SIG-M5 treated with dmso at 0.1 percent for 504 hours (cell line): ENCODE measurements around the gene HPCAL1.
"Not testable (repeated sequence)": the region's sequence is repeated elsewhere in the genome, so short reads cannot be mapped to it uniquely, and the experiment has no call there.

Experiments used
- DNase-seq: peaks from one replicate; lab custom pipeline; 2025; ENCODE audit not compliant: unreplicated experiment; lab: John Stamatoyannopoulos, UW

Gene HPCAL1

DNA sequence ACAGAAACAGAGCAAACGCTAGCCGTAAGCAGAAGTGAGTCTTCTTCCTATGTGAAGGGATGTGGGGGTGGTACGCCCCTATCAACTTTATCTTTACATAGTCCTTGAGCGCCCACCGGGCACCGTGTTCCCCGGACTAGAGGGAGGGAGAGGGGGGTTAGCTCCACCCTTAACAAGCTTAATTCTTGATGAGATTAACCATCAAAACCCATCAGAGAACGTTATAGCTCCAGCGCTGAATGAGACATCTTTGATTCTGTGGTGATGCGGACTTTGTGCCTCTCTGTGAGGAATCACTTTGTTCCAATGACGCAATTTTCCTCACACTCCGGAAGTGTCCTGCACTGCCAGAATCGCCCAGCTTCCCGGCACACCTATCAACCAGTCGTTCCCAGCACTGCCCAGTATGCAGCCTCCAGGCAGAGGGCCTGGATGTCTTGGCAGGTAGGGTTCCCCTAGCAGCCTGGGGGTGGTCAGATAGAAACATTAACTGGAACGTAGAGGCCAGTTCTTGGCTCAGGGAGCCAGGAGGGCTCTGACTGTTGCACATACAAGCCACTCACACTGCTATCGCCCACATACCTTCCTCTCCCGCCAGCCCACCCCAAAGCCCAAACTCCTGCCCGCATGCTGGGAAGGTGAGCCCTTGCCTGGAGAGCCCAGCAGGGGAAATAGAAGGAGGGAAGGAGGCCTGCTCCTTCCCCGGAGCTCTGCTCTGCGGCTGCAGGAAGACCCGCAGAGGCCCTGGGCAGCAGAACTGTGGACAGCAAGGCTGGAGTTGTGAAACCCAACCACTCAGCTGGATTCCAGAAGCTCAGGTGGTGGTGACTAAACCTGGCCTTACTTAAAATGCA lies 147.4 kb downstream of the HPCAL1 start:
- no peak for DNase-seq

DNA sequence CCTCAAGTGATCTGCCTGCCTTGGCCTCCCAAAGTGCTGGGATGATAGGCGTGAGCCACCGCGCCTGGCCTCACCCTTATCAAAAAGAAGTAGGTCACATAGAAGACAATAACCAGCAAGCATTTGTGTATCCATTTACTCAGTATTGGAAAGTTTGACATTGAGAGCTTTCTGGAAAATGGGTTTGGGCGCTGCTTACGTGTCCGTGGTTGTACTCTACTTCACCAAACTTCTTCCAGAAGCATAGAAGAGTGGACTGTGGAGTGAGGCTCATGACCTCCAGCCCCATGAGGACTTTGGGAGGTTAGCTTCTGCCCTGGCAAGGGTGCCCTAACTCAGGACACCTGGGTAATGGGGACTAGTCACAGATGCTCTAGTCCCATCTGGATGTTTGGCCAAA lies 149.1 kb downstream of the HPCAL1 start:
- DNase-seq = no peak

DNA sequence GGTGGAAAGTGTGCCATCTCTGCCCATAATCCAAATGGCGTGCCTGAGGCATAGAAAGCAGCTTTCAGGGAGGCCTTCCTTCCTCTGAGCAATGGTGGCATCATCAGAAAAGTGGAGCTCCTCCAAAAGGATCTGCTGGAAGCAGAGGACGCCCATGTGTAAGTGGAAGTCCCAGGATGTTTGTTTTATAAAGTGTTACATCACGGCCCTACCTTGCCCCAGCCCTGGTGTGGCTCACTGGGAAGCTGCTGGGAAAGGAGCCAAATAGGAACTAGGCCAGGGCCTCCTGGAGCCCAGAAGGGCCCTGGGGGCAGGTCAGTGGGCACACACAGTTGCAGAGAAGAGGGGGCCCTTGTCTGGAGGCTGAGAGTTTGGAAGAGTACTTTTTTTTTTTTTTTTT lies 149.6 kb downstream of the HPCAL1 start:
- DNase-seq = peak; percentile 54

DNA sequence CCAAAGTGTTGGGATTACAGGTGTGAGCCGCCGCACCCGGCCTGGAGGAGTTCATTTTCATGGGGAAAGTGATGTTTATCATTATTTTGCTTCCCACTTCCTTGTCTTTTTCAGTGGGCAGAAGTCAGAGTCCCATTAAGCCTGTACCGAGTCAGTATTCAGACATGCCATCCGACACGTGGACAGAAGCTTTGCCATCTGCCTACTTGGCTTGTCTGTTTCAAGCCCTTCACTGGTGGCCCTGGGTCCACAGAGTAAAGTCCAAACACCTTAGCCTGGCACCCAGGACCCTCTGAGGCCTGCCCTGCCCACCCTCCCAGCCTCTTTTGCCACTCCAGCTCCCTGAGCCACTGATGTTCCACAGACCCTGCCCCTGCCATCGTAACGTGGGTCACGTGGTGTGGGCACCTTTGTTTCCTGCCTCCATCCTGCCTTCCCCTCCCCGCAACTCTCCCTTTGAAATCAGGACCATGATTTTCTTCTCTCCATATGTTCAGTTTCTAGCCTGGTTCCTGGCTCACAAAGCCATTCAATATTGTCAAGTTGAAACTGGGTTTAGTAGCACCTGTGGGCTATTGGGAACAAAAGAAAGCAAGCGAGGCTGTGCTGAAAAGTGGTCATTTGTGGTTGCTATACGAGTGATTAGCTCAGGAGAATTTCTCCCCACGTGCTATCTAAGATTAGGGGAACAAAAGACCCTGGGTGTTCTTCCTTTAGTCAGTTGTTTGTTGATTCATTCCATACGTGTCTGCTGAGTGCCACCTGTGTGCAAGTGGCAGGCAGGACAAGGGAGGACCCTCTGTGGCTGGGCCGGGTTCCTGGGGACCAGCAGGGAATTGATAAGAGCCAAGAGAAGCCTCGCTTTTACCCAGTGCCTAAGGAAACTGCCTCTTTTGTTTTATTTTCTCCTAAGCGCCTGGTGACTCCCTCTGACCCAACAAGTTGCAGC lies 150.5 kb downstream of the HPCAL1 start:
- DNase-seq = no peak

DNA sequence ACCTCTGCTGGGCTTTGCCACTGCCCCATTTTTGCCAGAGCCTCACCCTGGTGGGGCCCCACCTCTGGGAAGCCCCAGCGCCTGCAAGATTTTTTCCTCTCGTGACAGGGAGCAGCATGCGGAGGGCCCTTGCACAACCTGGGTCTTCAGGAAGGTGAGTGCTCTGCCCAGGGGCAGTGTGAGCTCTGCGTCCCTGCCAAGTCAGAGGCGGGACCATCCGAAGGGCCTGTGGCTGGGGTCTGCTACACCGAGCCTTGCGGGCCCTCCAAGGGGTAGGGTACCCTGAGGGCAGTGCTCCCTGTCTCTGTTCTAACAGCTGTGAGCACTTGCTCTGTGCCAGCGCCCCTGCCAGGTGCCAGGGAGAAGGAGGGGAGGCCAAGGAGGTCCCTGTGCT lies 151.2 kb downstream of the HPCAL1 start:
- no peak for DNase-seq

DNA sequence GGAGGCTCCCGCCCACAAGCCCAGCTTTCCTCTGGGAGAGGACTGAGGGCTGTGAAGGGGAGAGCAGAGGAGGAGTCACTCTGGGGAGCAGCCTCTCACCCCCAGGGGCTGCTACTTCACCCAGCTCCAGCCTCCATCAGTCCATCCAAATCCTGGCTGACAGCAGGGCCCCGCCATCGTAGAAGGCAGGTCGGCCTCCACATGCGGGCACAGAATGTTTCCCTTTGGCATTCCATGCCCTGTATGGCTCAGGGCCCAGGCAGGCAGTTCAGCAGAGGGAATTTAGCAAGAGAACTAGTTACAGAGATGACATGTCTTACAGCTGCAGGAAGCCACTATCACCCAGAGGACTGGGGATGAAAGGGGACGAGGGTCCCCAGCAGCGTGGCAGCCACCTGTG lies 151.8 kb downstream of the HPCAL1 start:
- DNase-seq = no peak

DNA sequence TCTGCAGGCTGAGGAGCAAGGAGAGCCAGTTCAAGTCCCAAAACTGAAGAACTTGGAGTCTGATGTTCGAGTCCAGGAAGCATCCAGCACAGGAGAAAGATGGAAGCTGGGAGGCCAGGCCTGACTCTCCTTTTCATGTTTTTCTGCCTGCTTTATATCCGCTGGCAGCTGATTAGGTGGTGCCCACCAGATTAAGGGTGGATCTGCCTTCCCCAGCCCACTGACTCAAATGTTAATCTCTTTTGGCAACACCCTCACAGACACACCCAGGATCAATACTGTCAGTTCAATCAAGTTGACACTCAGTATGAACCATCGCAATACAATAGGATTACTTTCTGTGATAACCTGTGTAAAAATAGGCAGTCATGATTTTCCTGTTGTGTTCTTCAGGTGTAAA lies 154.5 kb downstream of the HPCAL1 start:
- not testable (repeated sequence) for DNase-seq

DNA sequence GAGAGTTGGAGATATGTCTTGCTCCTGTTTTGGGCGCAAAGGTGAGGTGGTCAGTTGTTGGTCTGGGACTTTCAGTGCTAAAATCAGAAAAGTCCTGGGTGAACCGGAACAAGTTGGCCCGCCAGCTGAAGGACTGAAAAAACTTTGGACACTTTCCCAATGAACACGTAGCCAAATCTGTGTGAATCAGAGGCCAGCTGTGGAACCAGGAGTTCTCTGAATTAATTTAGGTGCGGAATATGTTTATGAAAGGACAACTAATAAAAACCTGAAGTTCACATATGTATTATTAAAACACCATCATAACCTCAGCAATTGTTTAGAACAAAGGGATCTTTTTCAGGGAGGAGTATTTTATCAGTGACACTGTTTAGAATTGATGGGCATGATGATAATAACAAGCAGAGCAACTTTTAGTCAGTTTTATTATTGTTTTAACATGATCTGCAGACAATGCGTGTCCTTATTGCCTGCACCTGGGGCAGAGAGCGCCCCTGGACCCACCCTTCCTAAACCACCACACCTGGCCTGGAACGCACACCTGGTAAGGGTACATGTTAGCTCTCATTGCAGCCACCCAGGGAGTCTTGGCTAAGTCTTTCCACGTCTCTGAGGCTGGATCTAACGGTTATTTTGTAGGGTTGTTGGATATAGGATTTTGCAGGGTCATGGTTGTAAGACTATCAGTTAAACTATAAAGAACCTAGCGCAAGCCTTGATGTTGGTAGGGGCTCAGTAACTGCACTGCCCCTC lies 155.3 kb downstream of the HPCAL1 start:
- DNase-seq = no peak

DNA sequence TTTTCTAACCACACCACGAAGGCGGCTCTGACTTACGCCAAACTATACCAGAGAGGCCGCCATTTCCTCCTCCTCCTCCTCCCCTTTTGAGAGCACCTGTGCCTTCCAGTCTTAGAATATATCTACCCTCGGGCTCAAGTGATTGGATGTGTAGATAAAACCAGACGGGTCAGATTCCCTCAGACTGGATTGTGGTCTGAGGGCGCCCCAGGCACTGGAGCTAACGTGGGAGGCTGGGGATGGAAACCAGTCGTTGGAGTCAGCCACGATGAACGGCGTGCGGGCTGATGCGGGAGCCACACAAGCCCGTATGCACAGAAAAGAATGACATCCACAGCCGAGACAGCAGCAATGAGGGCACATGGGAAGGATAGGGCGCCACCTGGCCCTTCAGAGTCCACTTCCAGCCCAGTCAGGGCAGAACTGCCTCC lies 157.7 kb downstream of the HPCAL1 start:
- no peak for DNase-seq

DNA sequence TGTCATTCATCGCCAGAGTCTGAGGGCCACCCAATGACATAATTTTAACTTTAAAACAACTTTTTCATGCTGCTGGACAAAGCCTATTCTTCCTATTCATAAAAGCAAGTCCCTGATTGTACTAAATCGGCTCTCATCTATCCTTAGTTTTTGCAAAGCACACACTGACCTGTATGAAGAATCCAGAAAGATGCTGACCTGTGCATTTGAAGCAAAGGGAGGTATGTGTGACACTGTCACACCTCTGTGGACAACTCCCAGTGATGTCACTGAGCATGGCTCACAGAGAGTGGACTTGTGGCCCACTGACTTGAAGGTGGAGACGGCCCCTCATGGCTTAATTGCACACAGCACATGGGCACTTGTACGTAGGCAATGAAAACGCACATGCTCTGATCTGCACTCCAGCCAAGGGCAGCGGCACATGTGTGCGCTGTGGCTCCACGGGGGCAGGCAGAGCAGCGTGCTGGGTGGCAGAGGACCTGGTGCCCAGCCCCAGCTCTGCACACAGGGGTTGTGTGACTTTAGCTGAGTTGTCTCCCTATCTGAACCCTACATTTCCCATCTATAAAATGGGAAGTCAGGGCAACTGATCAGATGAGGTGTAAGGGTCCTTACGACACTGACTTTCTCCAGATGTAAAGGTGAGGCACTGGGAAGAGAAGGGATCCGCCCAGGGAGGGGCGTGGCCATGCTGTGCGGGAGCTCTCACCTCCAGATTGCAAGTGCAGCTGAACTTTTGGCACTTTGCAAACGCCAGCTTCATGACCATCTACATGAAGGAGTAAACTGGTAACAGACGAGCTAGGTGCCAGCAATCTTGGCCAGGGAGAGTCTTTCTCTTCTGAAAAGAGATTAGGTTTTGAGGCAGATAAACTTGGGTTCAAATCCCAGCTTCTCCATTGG lies 159.7 kb downstream of the HPCAL1 start:
- DNase-seq = no peak

DNA sequence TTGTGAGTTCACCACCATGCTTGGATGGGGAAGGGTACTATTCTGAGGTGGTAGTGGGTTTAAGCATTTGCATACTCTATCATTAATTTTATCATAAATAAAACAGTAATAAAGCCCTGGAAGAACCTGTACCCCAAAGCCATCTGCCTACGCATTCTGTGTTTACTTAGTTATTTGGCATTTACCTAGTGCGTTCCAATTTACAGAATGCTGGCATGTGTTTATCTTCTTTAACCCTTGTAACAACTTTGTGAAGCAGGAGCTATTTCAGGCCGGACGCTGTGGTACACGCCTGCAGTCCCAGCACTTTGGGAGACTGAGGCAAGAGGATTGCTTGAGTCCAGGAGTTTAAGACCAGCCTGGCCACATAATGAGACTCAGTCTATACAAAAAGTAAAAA lies 163.2 kb downstream of the HPCAL1 start:
- no peak for DNase-seq

DNA sequence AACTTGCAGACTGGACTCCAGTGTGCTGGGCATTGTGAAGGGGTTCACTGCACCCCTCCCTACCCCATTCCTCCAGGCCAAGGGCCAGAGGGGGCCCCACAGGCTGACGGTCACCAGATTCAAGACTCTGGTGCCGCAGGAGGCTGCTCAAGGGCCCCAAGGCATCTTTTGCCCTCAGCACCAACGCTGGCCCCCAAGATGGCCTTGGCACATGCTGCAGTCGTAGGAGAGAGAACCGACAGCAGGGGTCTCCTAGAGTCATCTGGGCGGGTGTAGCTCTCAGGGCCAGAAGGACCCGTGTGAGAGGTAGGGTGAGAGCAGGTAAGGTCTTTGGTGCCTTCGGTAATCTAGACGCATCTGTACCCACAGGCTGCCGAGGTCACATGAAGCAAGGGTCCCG lies 164.1 kb downstream of the HPCAL1 start:
- no peak for DNase-seq

DNA sequence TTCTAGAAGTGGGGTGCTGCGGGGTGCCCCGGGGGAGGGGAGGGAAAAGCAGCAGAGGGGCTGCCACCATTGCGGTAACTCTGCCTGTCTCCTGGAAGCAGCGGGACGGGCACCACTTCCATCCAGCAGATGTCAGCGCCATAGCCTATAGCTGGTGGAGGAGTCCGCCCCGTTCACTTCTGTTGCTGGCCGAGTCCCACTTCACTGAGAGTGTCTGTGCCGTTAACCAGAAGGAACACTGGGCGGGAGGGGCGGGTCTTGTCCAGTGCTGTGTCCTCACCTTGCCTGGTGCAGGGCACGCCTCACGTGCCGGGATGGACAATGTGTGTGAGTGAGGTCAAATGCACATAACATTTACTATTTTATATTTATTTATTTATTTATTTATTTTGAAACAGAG lies 164.7 kb downstream of the HPCAL1 start:
- DNase-seq = no peak

DNA sequence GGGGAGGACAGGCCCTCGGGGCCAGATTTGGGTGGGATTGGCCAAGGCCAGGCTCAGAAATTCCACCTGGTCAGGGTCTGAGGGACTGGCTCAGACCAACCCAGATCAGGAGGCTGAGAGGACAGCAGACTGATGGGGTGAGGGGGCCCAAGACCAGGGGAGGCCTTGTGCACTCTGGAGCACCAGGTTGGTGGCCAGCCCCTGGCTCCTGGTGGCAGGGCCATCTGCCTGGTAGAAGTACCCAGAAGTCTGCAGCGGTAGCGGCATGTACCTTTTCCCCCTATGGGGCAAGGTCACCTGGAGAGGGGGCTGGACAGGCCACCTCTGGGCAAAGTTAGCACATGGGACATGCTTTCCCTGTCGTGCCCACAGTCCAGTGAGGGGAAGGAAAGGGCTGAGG lies 166.6 kb downstream of the HPCAL1 start:
- DNase-seq = no peak

DNA sequence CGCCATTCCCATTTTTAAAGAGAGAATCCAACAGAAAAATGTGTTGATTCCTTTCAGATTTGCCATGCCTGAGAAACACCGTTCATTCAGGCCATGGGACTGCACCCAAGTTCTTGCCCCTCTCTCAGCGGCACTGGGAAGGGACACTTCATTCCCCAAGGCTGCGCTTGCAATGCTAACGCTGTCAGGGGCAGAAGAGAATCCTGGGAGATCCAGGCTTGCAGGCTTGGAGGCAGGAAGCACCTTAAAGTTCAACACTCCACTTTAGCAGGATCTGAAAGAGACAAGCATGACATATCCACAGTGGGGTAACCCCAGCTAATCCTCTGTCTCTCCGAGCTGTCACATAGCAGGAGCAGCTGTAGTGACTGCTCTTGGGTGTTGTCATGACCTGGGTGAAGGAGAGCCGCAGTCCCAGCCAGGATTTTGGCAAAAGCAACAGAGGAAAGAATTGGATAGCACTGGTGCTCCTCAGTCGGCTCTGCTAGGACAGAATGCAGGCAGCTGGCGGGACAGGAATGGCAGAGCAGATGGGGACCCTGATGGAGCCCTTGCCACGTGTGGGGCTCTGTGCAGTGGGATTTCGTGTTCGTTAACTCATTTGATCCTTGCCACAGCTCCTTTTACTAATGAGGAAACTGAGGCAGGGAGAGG lies 167.4 kb downstream of the HPCAL1 start:
- DNase-seq = no peak

DNA sequence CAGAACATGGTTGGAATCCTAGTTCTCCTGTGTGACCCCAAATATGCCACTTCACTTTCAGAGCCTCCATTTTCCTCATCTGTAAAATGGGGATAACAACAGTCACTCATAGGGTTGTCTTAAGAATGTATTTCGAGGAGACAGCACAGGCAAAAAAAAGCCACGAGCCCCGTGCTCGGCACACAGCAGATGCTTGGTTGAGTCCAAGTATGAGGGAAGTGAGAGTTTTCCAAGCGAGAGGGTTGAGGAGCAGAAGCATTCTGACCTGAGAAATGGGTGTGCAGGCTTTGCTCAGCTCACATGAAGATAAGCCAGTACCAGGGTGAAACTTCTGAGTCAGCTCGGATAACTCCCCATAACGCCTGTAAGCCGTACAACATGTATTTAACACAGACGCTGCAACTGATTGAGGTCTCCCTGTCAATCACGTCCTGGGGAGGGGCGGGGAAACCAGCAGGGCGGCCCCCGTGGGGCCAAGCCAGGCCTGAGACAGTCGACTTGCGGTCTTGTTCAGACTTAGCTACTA lies 168.4 kb downstream of the HPCAL1 start:
- DNase-seq = no peak

DNA sequence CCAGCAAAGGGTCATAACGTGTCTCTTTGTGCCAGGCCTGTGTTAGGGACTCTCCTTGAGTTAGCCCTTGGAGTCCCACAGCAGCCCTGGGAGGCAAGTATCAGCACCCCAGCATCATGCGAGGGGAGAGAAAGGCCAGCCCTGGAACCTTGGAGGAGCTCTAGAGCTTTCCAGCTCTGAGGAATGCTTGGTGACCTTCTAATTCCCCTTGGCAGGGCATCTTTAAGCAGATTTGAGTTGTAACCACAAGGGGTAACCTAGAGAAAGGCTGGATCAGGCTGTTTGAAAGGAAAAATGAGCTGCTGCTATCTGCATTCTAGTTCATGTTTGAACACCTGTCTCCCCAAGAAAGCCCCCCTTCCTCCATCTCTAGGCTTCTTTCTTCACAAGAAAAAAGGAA lies 169.3 kb downstream of the HPCAL1 start:
- DNase-seq = no peak

DNA sequence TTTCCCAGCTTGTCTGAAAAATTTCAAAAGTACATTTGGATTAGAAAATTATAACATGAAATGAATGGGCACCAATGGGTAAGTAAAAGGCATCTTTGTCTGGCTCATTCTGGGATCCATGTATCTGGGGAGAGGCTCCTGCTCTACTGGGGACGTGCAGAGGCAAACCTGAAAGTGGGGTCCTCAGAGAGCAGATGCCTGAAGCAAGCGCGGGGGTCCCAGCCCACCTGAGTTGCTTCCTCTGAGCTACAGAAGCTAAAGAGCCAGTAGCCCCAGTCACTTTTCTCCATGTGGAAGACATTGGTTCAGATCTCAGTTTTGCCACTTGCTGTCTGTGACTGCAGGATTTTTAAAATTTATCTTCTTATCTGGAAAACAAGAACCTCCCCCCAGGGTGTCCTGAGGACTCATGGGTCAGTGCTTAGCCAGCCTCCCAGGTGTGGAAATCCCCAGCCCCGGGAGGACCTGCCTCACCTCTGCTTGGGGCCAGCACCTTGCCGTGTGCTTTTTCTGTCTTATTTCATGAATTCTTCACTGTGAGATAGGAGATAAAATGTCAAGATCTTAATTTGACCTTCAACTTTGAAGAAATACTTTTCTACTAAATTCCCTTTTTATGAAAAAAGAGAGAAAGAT lies 170.5 kb downstream of the HPCAL1 start:
- no peak for DNase-seq

DNA sequence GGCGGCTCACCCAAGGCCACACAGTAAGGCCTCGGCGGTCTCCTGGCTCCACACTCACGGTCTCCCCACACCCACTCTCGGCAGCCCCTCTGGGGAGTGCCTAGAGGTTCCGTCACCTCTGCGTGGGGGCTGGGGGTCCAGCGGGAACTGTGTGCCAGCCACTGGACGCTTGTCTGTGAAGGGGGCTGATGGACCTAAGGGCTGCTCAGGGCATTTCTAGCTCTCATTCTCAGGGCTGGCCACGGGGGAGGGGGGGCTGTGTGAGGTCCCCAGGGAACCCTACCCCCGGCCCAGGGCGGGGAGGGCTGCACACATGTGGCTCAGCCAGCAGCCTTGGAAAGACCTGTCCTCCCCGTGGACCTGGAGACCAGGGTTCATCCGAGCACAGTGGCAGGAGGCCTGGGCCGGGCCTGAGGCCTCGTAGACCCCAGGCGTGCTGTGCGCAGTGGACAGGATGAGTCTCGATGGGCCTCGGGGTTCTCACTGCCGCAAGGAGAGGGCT lies 172.6 kb downstream of the HPCAL1 start:
- no peak for DNase-seq
